ENCODE measurements around the gene FOXJ3.

DNA sequence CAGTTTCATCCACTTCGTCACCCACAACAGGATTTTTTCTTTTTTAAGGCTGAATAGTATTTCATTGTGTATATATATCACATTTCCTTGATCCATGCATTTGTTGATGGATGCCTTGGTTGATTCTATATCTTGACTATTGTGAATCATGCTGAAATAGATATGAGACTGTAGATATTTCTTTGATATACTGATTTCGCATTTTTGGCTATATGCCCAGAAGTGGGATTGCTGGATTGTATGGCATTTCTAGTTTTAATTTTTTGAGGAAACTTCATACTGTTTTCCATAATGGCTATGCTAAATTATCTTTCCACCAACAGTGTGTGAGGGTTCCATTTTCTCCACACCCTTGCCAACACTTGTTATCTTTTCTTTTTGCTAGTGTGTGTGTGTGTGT lies 176.8 kb downstream of the FOXJ3 start:
- TF ChIP-seq, protein P1, sequence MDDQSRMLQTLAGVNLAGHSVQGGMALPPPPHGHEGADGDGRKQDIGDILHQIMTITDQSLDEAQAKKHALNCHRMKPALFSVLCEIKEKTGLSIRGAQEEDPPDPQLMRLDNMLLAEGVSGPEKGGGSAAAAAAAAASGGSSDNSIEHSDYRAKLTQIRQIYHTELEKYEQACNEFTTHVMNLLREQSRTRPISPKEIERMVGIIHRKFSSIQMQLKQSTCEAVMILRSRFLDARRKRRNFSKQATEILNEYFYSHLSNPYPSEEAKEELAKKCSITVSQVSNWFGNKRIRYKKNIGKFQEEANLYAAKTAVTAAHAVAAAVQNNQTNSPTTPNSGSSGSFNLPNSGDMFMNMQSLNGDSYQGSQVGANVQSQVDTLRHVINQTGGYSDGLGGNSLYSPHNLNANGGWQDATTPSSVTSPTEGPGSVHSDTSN (CRISPR knock-in tag; IDR thresholded peaks at IDR 0.05) = no peak
- TF ChIP-seq BCL11A (tag by site-specific recombination; IDR thresholded peaks at IDR 0.05; ENCODE audit: low read depth) = no peak
- no peak for TF ChIP-seq ZBTB26 (tag by site-specific recombination; optimal IDR thresholded peaks at IDR 0.05)

All from HEK293 (cell line).